Panc1 (cell line): Measurements from ENCODE around the gene MYO16. TPM values are rescaled to one million over a fixed set of nuclear protein-coding genes. Genes with fewer than 3 reads are reported as not detected.

Source experiments
- ATAC-seq: fragments of 200-7000 bp; cut with Tn5 transposase; 2 replicates; pipeline ENCODE4 v1.9.1; 2020; ENCODE audit warnings: mild to moderate bottlenecking, moderate library complexity
- BruUV-seq: library from RNA; stranded (reverse); fragments of 400-500 nt; replicated peaks from 2 replicates; lab custom pipeline; 2021; lab: Mats Ljungman, UMichigan
- CTCF ChIA-PET: fragments of 300-600 bp; sonication (Branson Sonifier 250); formaldehyde crosslinking; loops from one replicate; lab custom pipeline; 2022; ENCODE audit warnings: antibody characterized with exemption; lab: Charles Lee
- POLR2A ChIA-PET: fragments of 300-600 bp; sonication (Branson Sonifier 250); formaldehyde crosslinking; loops from one replicate; lab custom pipeline; 2022; ENCODE audit warnings: antibody characterized with exemption; lab: Charles Lee
- DNase-seq: peaks from one replicate; pipeline ENCODE4 v3.0.0-alpha.2; 2010; ENCODE audit warnings: low read depth, low spot score
- H3K27ac ChIP-seq: 2 replicates; pipeline ENCODE4 v1.5.1; 2011; ENCODE audit warnings: mild to moderate bottlenecking, low read length, inconsistent platforms
- H3K27me3 ChIP-seq: fragments of 200-500 bp; sonication (Bioruptor generic); 2 replicates; pipeline ENCODE4 v1.6.0; 2014; ENCODE audit warnings: low read length, inconsistent platforms; ENCODE audit not compliant: control insufficient read depth, insufficient read depth
- H3K36me3 ChIP-seq: fragments of 200-500 bp; sonication (Bioruptor generic); 2 replicates; pipeline ENCODE4 v1.5.1; 2014; ENCODE audit warnings: inconsistent platforms, mild to moderate bottlenecking, low read length, moderate library complexity; ENCODE audit not compliant: control insufficient read depth, insufficient read depth
- H3K4me1 ChIP-seq: 2 replicates; pipeline ENCODE4 v1.5.1; 2011; ENCODE audit warnings: inconsistent platforms, mild to moderate bottlenecking, low read length, moderate library complexity; ENCODE audit not compliant: control insufficient read depth, insufficient read depth
- H3K4me3 ChIP-seq, 2 experiments: 2 replicates each; pipeline ENCODE4 v1.5.1; 2011 to 2012; ENCODE audit warnings: low read depth in 2 of 2, low read length in 2 of 2, mild to moderate bottlenecking in 2 of 2, inconsistent platforms in 1 of 2, moderate library complexity in 1 of 2
- H3K9me3 ChIP-seq: fragments of 200-500 bp; sonication (Bioruptor generic); 2 replicates; pipeline ENCODE4 v1.5.1; 2014; ENCODE audit warnings: low read depth, mild to moderate bottlenecking, inconsistent platforms, low read length, moderate library complexity; ENCODE audit not compliant: control insufficient read depth, insufficient read depth
- CTCF ChIP-seq: fragments of 450-650 bp; IDR thresholded peaks from 2 replicates; pipeline ENCODE4 v1.5.1; 2017; ENCODE audit warnings: mild to moderate bottlenecking
- POLR2AphosphoS5 ChIP-seq: IDR thresholded peaks from 2 replicates; pipeline ENCODE4 v1.6.1; 2012; ENCODE audit warnings: mild to moderate bottlenecking, low read depth, low read length, moderate library complexity
- SIN3A ChIP-seq: IDR thresholded peaks from 2 replicates; pipeline ENCODE4 v1.6.1; 2012; ENCODE audit warnings: low read depth, mild to moderate bottlenecking, low read length, moderate library complexity, borderline replicate concordance; ENCODE audit not compliant: insufficient read depth
- TCF7L2 ChIP-seq: IDR thresholded peaks from 2 replicates; pipeline ENCODE4 v1.6.1; 2011; ENCODE audit warnings: mild to moderate bottlenecking, low read depth, low read length, inconsistent platforms
- in situ Hi-C: cut with HindIII; loops from 2 replicates; pipeline ENCODE4 v1.10.0; 2016; ENCODE audit warnings: low sequenced_read_pairs, low pct_unique_long_range_greater_than_20kb
- intact Hi-C: fragments of 100-400 bp; cut with micrococcal nuclease; formaldehyde crosslinking; loops from one replicate; pipeline ENCODE4 v1.10.0; 2022; ENCODE audit not compliant: unreplicated experiment
- total RNA-seq: library from RNA; stranded (reverse); gene quantifications from one replicate; pipeline ENCODE4 v1.2.1, GENCODE V29; 2021; ENCODE audit not compliant: unreplicated experiment
- TF ChIP-seq, protein P1 (sequence below), 2 experiments: IDR thresholded peaks; 2 replicates each; pipeline ENCODE4 v1.6.1; 2011 to 2012; ENCODE audit warnings: low read depth in 2 of 2, control low read depth in 1 of 2, low read length in 1 of 2, mild to moderate bottlenecking in 1 of 2, moderate library complexity in 1 of 2; ENCODE audit not compliant: insufficient read depth in 1 of 2

The MYO16 gene
- total RNA-seq, 1 experiment from 2014 or later: 0.08 TPM

- TF ChIP-seq POLR2AphosphoS5 (no peak), SIN3A (no peak), TCF7L2 (no peak), CTCF (no peak)
- TF ChIP-seq, protein P1, sequence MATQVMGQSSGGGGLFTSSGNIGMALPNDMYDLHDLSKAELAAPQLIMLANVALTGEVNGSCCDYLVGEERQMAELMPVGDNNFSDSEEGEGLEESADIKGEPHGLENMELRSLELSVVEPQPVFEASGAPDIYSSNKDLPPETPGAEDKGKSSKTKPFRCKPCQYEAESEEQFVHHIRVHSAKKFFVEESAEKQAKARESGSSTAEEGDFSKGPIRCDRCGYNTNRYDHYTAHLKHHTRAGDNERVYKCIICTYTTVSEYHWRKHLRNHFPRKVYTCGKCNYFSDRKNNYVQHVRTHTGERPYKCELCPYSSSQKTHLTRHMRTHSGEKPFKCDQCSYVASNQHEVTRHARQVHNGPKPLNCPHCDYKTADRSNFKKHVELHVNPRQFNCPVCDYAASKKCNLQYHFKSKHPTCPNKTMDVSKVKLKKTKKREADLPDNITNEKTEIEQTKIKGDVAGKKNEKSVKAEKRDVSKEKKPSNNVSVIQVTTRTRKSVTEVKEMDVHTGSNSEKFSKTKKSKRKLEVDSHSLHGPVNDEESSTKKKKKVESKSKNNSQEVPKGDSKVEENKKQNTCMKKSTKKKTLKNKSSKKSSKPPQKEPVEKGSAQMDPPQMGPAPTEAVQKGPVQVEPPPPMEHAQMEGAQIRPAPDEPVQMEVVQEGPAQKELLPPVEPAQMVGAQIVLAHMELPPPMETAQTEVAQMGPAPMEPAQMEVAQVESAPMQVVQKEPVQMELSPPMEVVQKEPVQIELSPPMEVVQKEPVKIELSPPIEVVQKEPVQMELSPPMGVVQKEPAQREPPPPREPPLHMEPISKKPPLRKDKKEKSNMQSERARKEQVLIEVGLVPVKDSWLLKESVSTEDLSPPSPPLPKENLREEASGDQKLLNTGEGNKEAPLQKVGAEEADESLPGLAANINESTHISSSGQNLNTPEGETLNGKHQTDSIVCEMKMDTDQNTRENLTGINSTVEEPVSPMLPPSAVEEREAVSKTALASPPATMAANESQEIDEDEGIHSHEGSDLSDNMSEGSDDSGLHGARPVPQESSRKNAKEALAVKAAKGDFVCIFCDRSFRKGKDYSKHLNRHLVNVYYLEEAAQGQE (IDR thresholded peaks at IDR 0.05; ENCODE audit: insufficient read depth in 1 of 2, low read depth in 2 of 2, low read length in 1 of 2): no peak
- Histone ChIP-seq H3K4me1 (no peaks in the 10 kb centered on the region), H3K4me3 (no peak overlapping the region), H3K27ac (no peak overlapping the region), H3K9me3 (no peaks in the 10 kb centered on the region), H3K27me3 (no peaks in the 10 kb centered on the region), H3K36me3 (no peaks in the 10 kb centered on the region)
- ATAC-seq (no peak), DNase-seq (no peak)
- BruUV-seq: no TSS peak
- POLR2A ChIA-PET: no interaction called here
- CTCF ChIA-PET: no interaction called here
- intact Hi-C loops (no loop called here), in situ Hi-C loops (no loop called here)
Measured at GRCh38 chr13:108677806-108678205, 48.4 kb downstream of the MYO16 start.

GRCh38 chr13:108680011-108680410 is 50.6 kb downstream of the MYO16 start:
- H3K4me1 ChIP-seq: no peaks in the 10 kb centered on the region
- CTCF ChIA-PET: no interaction called here
- in situ Hi-C loops (no loop called here), intact Hi-C loops (no loop called here)
- no peak for TF ChIP-seq POLR2AphosphoS5
- no peak for TF ChIP-seq SIN3A
- TF ChIP-seq, protein P1 (IDR thresholded peaks at IDR 0.05; ENCODE audit: insufficient read depth in 1 of 2, low read depth in 2 of 2, low read length in 1 of 2): no peak
- TF ChIP-seq CTCF: no peak
- no peak for TF ChIP-seq TCF7L2
- BruUV-seq: no TSS peak
- H3K27ac ChIP-seq: no peak overlapping the region
- DNase-seq (no peak), ATAC-seq (no peak)
- POLR2A ChIA-PET: no interaction called here
- H3K4me3 ChIP-seq: no peak overlapping the region
- H3K36me3 ChIP-seq: no peaks in the 10 kb centered on the region
- H3K27me3 ChIP-seq: no peaks in the 10 kb centered on the region
- no peaks in the 10 kb centered on the region for H3K9me3 ChIP-seq
